ENCODE results near the gene USF1.
"Not testable (repeated sequence)": the region's sequence is repeated elsewhere in the genome, so short reads cannot be mapped to it uniquely, and the experiment has no call there.

USF1 gene

DNA sequence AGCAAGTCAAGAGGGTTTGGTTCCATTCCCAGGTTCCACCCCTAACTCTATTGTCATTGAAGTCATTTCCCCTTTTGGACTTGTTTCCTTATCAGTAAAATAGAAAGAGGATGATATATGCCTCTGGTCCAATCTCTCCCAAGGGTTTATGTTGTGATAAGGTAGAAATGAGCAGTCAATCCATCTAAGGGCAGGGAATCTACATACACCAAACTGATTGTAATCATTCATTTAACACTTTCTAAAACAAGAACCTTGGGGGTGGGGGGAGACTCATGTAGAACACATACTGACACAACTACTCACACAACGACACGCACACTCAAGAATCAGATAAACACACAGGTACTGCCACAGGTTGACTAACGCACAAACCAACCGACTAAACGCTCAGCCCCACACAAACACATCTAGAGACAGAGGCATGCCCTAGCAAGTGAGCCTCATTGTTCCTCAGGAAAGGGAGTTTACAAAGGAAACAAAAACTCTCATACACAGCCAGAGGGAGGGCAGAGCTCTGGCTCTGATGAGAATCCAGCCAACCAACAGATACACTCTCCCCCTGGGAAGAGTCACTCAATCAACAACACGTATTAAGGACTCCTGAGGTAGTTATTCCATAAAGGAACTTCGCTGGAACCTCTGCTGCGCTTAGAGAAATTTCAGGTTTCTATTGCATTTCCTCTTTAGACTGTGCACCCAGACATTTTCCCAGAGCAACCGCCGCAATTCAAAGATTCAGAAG lies 25.9 kb downstream of the USF1 start:
- no peak for DNase-seq (ENCODE audit: low read depth)

DNA sequence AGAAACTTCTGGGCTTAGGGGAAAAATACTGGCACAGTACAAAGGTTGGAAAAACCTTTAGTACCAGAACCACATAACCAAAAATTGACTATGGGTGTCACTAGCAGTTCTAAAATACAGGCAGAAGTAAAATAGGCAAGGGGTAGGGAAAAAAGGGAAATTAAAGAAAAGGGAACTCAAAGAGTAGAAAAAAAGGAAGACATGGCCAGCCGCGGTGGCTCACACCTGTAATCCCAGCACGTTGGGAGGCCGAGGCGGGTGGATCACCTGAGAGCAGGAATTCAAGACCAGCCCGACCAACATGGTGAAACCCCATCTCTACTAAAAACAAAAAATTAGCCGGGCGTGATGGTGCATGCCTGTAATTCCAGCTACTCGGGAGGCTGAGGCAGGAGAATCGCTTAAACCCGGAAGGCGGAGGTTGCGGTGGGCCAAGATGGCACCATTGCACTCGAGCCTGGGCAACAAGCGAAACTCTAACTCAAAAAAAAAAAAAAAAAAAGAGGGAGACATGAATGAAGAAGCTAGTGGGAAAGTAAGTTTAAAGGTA lies 26.6 kb downstream of the USF1 start:
- DNase-seq (ENCODE audit: low read depth) = not testable (repeated sequence)

DNA sequence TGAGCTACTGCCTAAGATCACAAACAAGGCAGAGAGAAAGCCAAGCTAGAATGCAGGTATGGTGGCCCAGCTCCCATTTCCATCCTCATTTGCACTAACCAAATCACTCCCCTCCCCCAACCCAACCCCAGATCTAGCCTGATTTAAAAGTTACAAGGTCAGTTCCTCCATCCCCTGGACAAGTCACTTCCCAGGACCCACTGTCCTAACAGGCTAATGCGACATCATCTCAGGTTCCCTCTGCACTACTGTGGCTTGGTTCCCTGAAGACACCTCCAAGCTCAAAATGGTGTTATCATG lies 27.2 kb downstream of the USF1 start:
- no peak for DNase-seq (ENCODE audit: low read depth)

GRCh38 chr1:161017756-161018630 lies 27.8 kb downstream of the USF1 start:
- DNase-seq (ENCODE audit: low read depth) = no peak

- not testable (repeated sequence) for DNase-seq (ENCODE audit: low read depth)
Measured at GRCh38 chr1:161017181-161017580, 28.6 kb downstream of the USF1 start.

DNA sequence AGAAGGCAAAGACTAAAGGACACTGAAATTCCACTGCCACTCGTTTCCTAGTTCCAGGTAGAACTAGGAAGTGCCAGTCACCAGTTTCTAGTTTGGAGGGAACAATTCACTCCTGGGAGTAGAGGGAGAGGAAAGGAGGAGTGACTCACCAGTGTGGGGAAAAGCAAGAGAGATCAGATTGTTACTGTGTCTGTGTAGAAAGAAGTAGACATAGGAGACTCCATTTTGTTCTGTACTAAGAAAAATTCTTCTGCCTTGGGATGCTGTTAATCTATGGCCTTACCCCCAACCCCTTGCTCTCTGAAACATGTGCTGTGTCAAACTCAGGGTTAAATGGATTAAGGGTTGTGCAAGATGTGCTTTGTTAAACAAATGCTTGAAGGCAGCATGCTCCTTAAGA lies 29.1 kb downstream of the USF1 start:
- DNase-seq (ENCODE audit: low read depth) = not testable (repeated sequence)

DNA sequence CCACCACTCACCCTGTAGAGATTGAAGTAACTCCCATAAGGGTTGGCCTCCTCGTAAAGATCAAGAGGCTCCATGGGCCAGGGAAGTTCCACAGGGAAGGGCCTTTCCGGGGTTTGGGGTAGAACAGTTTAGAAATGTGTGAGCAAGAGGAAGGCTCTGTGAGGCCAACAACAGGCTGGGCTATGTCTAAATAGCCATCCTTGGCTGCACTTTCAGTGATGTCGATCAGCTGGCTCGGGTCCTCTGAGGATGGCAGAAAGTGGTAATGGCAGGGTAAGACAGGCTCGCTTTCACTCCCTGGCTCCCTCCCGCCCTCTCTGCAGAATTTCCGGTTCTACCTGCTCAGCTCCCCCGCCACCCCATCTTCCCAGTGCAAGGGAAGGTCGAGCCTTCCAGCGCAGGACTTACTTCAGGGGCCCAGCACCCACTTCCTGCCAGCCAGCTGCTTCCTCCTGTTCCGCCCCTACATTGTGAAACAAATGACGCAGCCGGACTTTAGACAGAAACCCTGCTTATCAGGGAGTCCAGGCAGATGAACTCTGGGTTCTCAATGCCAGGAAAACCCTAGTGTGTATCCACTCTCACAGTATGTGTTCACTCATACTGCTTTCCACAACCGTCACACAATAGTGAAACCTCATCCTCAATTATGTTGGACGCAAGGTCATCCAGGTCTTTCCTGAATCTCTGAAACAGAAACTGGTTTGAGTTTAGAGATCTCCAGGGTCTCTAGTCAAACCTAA lies 32.1 kb downstream of the USF1 start:
- no peak for DNase-seq (ENCODE audit: low read depth)

- DNase-seq (ENCODE audit: low read depth) = no peak
Measured at GRCh38 chr1:161013131-161013487, 32.7 kb downstream of the USF1 start.

GRCh38 chr1:161012420-161012819 lies 33.4 kb downstream of the USF1 start:
- no peak for DNase-seq (ENCODE audit: low read depth)

DNA sequence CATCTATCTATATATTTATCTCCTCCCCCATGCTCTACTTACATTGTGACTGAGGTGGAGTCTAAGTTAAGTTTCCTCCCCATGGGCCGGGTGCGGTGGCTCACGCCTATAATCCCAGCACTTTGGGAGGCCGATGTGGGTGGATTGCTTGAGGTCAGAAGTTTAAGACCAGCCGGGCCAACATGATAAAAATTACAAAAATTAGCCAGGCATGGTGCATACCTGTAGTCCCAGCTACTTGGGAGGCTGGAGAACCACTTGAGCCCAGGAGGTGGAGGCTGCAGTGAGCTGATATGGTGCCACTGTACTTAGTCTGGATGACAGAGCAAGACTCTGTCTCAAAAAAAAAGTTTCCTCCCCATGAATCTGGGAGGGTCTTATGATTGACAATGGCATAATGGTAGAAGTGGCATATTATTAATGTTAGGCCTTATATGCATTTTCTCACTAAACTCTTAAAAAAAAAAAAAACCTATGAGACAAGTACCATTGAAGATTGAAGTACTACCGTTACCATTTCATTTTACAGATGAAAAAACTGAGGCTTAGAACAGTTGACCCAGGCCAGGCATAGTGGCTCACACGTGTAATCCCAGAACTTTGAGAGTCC lies 36.1 kb downstream of the USF1 start:
- DNase-seq (ENCODE audit: low read depth) = no peak

GRCh38 chr1:161008869-161009510 lies 36.8 kb downstream of the USF1 start:
- no peak for DNase-seq (ENCODE audit: low read depth)

DNA sequence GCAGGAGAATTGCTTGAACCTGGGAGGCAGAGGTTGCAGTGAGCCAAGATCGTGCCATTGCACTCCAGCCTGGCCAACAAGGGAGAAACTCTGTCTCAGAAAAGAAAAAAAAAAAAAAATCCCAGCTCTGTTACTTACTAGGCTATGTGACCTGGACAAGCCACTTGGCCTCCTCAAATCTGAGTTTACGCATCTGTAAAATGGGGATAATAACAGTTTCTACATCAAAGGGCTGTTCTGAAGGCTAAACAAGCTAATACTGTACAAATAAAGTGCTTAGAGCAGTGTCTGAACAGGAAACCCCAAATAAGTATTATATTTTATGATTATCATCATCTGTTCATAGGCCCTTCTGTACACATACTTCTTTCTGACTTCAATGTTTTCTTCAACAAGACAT lies 38.4 kb downstream of the USF1 start:
- no peak for DNase-seq (ENCODE audit: low read depth)

DNA sequence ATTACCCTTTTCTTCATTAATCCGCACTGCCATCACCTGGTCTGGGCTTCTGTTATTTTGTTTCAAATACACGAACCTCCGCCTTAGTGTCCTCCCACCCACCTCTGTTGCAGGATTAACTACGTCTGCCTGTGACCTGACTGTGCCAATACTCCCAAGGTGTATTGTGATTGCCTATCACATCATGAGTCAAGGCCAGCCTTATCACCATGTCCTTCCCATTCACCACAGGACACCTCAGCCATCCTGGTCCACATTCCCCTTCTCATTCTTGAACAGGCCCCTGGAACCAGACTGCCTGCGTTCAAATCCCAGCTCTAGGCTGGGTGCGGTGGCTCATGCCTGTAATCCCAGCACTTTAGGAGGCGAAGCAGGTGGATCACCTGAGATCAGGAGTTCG lies 39.2 kb downstream of the USF1 start:
- DNase-seq (ENCODE audit: low read depth) = no peak

DNA sequence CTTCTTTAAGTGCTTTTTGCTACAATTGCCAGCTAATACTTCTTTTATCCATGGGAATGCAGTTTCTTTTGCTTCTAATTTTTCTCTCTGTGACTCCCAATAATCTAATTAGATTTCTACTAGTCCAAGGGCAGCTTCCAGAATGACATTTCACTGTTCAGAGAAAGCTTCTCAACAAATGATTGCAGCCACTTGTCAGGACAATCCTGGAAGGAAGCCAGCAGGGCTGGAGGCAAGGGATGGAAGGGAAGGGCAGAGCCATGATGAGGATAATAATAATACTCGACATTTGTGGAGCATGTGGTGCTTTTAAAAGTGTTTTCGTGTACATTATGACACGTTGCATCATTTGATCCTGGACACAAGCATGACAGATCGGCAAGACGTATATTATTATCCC lies 44.3 kb downstream of the USF1 start:
- no peak for DNase-seq (ENCODE audit: low read depth)

- DNase-seq (ENCODE audit: low read depth) = no peak
Measured at GRCh38 chr1:161000736-161001480, 44.9 kb downstream of the USF1 start.

DNA sequence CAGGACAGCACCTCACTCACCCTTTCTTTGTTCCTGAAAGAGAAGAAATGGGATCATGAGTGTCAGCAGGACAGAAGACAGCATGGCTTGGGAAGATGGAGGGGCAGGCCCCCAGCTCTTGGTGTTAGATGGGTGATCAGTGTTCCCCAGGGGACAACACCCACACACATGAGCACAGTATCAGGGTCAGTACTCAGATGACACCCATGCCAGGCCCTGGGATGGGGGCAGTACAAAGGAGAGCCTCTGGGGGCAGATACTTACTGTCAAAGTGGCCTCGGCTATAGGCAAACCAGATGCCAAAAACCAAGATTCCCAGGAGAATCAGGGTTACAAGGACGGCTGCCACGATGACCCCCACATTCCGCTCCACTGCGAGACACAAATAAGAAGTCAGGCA lies 46.4 kb downstream of the USF1 start:
- DNase-seq (ENCODE audit: low read depth) = no peak

GRCh38 chr1:160997323-160998038 lies 48.3 kb downstream of the USF1 start:
- DNase-seq (ENCODE audit: low read depth) = no peak

GRCh38 chr1:160996178-160996577 lies 49.6 kb downstream of the USF1 start:
- no peak for DNase-seq (ENCODE audit: low read depth)

DNA sequence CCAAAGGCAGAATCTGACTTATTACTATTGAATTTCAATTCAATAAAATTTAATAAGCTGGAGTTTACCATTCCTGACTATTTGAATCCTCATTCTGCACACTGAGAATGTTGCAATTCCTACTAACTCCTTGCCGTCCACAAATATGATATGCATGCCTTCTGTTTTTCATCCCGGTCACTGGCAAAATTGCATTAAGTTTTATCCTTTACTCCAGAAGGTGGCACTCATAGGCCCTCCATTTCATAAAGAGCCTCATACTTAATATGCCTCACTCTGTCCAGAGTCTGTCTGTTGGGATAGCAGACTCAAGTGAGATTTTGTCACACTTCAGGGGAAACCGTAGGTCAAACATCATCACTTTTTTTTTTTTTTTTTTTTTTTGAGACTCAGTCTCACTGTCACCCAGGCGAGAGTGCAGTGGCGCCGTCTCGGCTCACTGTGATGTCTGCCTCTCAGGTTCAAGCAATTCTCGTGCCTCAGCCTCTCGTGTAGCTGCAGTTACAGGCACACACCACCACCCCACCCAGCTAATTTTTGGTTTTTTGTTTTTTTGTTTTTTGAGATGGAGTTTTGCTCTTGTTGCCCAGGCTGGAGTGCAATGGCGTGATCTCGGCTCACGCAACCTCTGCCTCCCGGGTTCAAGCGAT lies 52.1 kb downstream of the USF1 start:
- DNase-seq (ENCODE audit: low read depth) = peak; percentile 68

GRCh38 chr1:160992036-160992435 lies 53.7 kb downstream of the USF1 start:
- DNase-seq (ENCODE audit: low read depth) = not testable (repeated sequence)
